HCT116 (cell line): Measurements from ENCODE around the gene PCGF2. TPM values are rescaled to one million over a fixed set of nuclear protein-coding genes. Genes with fewer than 3 reads are reported as not detected.

Source experiments
- ATAC-seq: fragments of 200-7000 bp; cut with Tn5 transposase; 2 replicates; pipeline ENCODE4 v1.9.1; 2020; ENCODE audit warnings: mild to moderate bottlenecking, moderate library complexity
- BruUV-seq: library from RNA; stranded (reverse); fragments of 400-500 nt; replicated peaks from 2 replicates; lab custom pipeline; 2021; lab: Mats Ljungman, UMichigan
- CTCF ChIA-PET: fragments of 300-600 bp; sonication (Branson Sonifier 250); formaldehyde crosslinking; loops from one replicate; lab custom pipeline; 2021; ENCODE audit warnings: antibody characterized with exemption; lab: Charles Lee
- POLR2A ChIA-PET: fragments of 300-600, 350-600 bp; sonication (Branson Sonifier 250); formaldehyde crosslinking; loops from one replicate; lab custom pipeline; 2021; ENCODE audit warnings: antibody characterized with exemption; lab: Charles Lee
- RAD21 ChIA-PET, 2 experiments: fragments of 300-600 bp; sonication (Branson Sonifier 250); formaldehyde crosslinking; loops; one replicate each; lab custom pipeline; 2023; ENCODE audit warnings: low total read pairs in 2 of 2; ENCODE audit not compliant: uncharacterized antibody in 2 of 2, unreplicated experiment in 2 of 2, low non-redundant PET in 1 of 2; lab: Charles Lee
- DNase-seq: peaks from one replicate; pipeline ENCODE4 v3.0.0-alpha.2; 2010; ENCODE audit warnings: low read depth, low spot score
- H2AFZ ChIP-seq: fragments of 200-600 bp; shearing (Covaris generic), sonication (generic); 2 replicates; pipeline ENCODE4 v1.6.1; 2017; ENCODE audit warnings: low read depth, mixed run types, mixed read lengths, antibody characterized with exemption, low read length; ENCODE audit not compliant: poor library complexity, severe bottlenecking
- H3K27ac ChIP-seq: 2 replicates; pipeline ENCODE4 v1.5.1; 2012; ENCODE audit warnings: low read depth, low read length
- H3K27me3 ChIP-seq: fragments of 200-600 bp; sonication (generic); 2 replicates; pipeline ENCODE4 v1.6.1; 2016; ENCODE audit warnings: mixed run types, low read length, mixed read lengths; ENCODE audit not compliant: insufficient read depth
- H3K36me3 ChIP-seq, 2 experiments: fragments of 200-500 bp in 1 of 2; fragments of 200-600 bp in 1 of 2; sonication (Bioruptor generic) in 1 of 2; sonication (generic) in 1 of 2; 2 replicates each; pipeline versions ENCODE4 v1.5.1 to v1.6.1; 2014 to 2016; ENCODE audit warnings: low read length in 2 of 2, inconsistent platforms in 1 of 2, mixed read lengths in 1 of 2, mixed run types in 1 of 2; ENCODE audit not compliant: insufficient read depth in 2 of 2, control insufficient read depth in 1 of 2
- H3K4me1 ChIP-seq, 2 experiments: fragments of 200-600 bp in 1 of 2; sonication (generic) in 1 of 2; 2 replicates each; pipeline versions ENCODE4 v1.5.1 to v1.6.1; 2012 to 2017; ENCODE audit warnings: low read length in 2 of 2, inconsistent platforms in 1 of 2, mild to moderate bottlenecking in 1 of 2, mixed read lengths in 1 of 2, mixed run types in 1 of 2, moderate library complexity in 1 of 2; ENCODE audit not compliant: insufficient read depth in 2 of 2, control insufficient read depth in 1 of 2
- H3K4me2 ChIP-seq: fragments of 200-600 bp; sonication (generic); 2 replicates; pipeline ENCODE4 v1.6.1; 2017; ENCODE audit warnings: mixed run types, low read length, mixed read lengths
- H3K4me3 ChIP-seq, 2 experiments: fragments of 200-600 bp in 1 of 2; sonication (generic) in 1 of 2; replicated peaks in 1 of 2; 2 replicates each; pipeline ENCODE4 v1.5.1; 2011 to 2016; ENCODE audit warnings: low read length in 2 of 2, control low read depth in 1 of 2, low read depth in 1 of 2, mild to moderate bottlenecking in 1 of 2, mixed read lengths in 1 of 2, mixed run types in 1 of 2
- H3K79me2 ChIP-seq: fragments of 200-600 bp; sonication (generic); 2 replicates; pipeline ENCODE4 v1.6.1; 2017; ENCODE audit warnings: mild to moderate bottlenecking, mixed run types, low read length, moderate library complexity, mixed read lengths; ENCODE audit not compliant: insufficient read depth
- H3K9ac ChIP-seq: fragments of 200-600 bp; sonication (generic); 2 replicates; pipeline ENCODE4 v1.6.1; 2016; ENCODE audit warnings: low read length, mixed read lengths
- H3K9me2 ChIP-seq: fragments of 200-600 bp; sonication (generic), shearing (Covaris generic); 2 replicates; pipeline ENCODE4 v1.6.1; 2017; ENCODE audit warnings: mixed run types, mild to moderate bottlenecking, moderate library complexity; ENCODE audit not compliant: insufficient read depth
- H3K9me3 ChIP-seq, 2 experiments: fragments of 200-500 bp in 1 of 2; fragments of 200-600 bp in 1 of 2; sonication (Bioruptor generic) in 1 of 2; sonication (generic) in 1 of 2; 2 replicates each; pipeline ENCODE4 v1.6.1; 2014 to 2017; ENCODE audit warnings: low read length in 2 of 2, mixed read lengths in 2 of 2, inconsistent platforms in 1 of 2, low read depth in 1 of 2, mild to moderate bottlenecking in 1 of 2, mixed run types in 1 of 2, moderate library complexity in 1 of 2; ENCODE audit not compliant: control insufficient read depth in 1 of 2, insufficient read depth in 1 of 2
- H4K20me1 ChIP-seq: fragments of 200-600 bp; sonication (generic), shearing (Covaris generic); 2 replicates; pipeline ENCODE4 v1.6.1; 2017; ENCODE audit warnings: mixed run types, mild to moderate bottlenecking, moderate library complexity; ENCODE audit not compliant: insufficient read depth
- CBX3 ChIP-seq: IDR thresholded peaks from 2 replicates; pipeline ENCODE4 v1.6.1; 2012; ENCODE audit warnings: low read depth
- EGR1 ChIP-seq: IDR thresholded peaks from 2 replicates; pipeline ENCODE4 v1.6.1; 2012; ENCODE audit warnings: low read depth
- ELF1 ChIP-seq: IDR thresholded peaks from 2 replicates; pipeline ENCODE4 v1.6.1; 2012; ENCODE audit warnings: low read depth, borderline replicate concordance
- EZH2 ChIP-seq: fragments of 200-600 bp; sonication (generic); IDR thresholded peaks from 2 replicates; pipeline ENCODE4 v1.6.1; 2017; ENCODE audit warnings: antibody characterized with exemption, mixed run types
- EZH2phosphoT487 ChIP-seq: fragments of 200-600 bp; IDR thresholded peaks from 2 replicates; pipeline ENCODE4 v1.6.1; 2018; ENCODE audit warnings: antibody characterized with exemption, borderline replicate concordance
- POLR2AphosphoS5 ChIP-seq: IDR thresholded peaks from 2 replicates; pipeline ENCODE4 v1.6.1; 2011; ENCODE audit warnings: mild to moderate bottlenecking, low read depth, low read length, moderate library complexity
- RAD21 ChIP-seq: IDR thresholded peaks from 2 replicates; pipeline ENCODE4 v1.6.1; 2012; ENCODE audit warnings: low read depth, mild to moderate bottlenecking
- SP1 ChIP-seq: IDR thresholded peaks from 2 replicates; pipeline ENCODE4 v1.6.1; 2012; ENCODE audit warnings: low read depth
- SRF ChIP-seq: IDR thresholded peaks from 2 replicates; pipeline ENCODE4 v1.6.1; 2012; ENCODE audit warnings: low read depth
- TCF7L2 ChIP-seq: IDR thresholded peaks from 2 replicates; pipeline ENCODE4 v1.7.0; 2011; ENCODE audit warnings: borderline replicate concordance, inconsistent platforms; ENCODE audit not compliant: insufficient read depth, insufficient read length; ENCODE audit errors: extremely low read depth
- YY1 ChIP-seq: IDR thresholded peaks from 2 replicates; pipeline ENCODE4 v1.6.1; 2011; ENCODE audit warnings: low read length, low read depth, moderate library complexity, mild to moderate bottlenecking; ENCODE audit not compliant: insufficient replicate concordance; ENCODE audit errors: extremely low read depth
- ZFX ChIP-seq: fragments of 450-650 bp; IDR thresholded peaks from 2 replicates; pipeline ENCODE4 v1.6.1; 2017
- intact Hi-C: fragments of 100-400 bp; cut with micrococcal nuclease; formaldehyde crosslinking; loops from 2 replicates; pipeline ENCODE4 v1.10.0; 2022
- total RNA-seq: library from RNA; stranded (reverse); gene quantifications from one replicate; pipeline ENCODE4 v1.2.1, GENCODE V29; 2021; ENCODE audit not compliant: unreplicated experiment
- TF ChIP-seq, protein P1 (sequence below): IDR thresholded peaks from 2 replicates; pipeline ENCODE4 v1.6.1; 2012; ENCODE audit warnings: low read depth
- TF ChIP-seq, protein P2 (sequence below): IDR thresholded peaks from 2 replicates; pipeline ENCODE4 v1.6.1; 2012
- TF ChIP-seq, protein P3 (sequence below): IDR thresholded peaks from 2 replicates; pipeline ENCODE4 v1.6.1; 2011; ENCODE audit warnings: mild to moderate bottlenecking, low read length, moderate library complexity; ENCODE audit not compliant: insufficient replicate concordance; ENCODE audit errors: extremely low read depth

PCGF2 gene
- total RNA-seq, 1 experiment from 2014 or later: 64.6 TPM

DNA sequence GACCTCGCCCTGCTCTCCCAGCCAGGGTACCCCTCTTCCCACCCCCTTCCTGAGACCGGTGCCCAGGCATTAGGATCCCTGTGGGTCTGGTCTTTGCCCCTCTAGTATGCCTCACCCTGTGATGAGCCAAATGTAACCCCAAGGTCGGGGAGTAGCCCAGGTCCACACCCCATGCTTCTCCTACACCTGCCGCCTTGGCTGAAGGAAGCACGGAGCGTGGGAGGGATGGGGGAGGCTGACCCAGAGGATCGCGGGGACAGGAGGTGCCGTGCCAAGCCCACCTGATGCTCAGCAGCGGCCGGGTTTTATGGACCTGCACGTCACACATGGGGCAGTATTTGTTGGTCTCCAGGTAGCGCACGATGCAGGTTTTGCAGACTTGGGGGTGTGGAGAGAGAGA is 8.8 kb downstream of the PCGF2 start:
- no peaks in the 10 kb centered on the region for H3K9me3 ChIP-seq
- peaks cover 41% of the 10 kb centered on the region for H3K79me2 ChIP-seq
- H3K36me3 ChIP-seq: peaks cover 19 to 30% of the 10 kb centered on the region in 2 experiments
- TF ChIP-seq EZH2phosphoT487: no peak
- no peak for TF ChIP-seq RAD21
- no peak for TF ChIP-seq ZFX
- no peak for TF ChIP-seq SRF
- TF ChIP-seq POLR2AphosphoS5: no peak
- H3K9me2 ChIP-seq: no peaks in the 10 kb centered on the region
- peaks cover 6 to 22% of the 10 kb centered on the region in 2 experiments; a peak in 3 of 4 replicates for H3K4me1 ChIP-seq
- ChIA-PET POLR2A (no interaction called here), CTCF (no interaction called here), RAD21 (no interaction called here)
- no TSS peak for BruUV-seq
- no peak for DNase-seq
- H3K27ac ChIP-seq: no peak overlapping the region
- H2AFZ ChIP-seq: no peak overlapping the region
- ATAC-seq: no peak
- intact Hi-C loops: loop anchor here (10.0 kb wide), 1 partner anchor 415 kb away; the partner anchor contains the start of gene PLXDC1
- H3K4me2 ChIP-seq: no peak overlapping the region
- no peaks in the 10 kb centered on the region for H4K20me1 ChIP-seq
- H3K9ac ChIP-seq: no peak overlapping the region
- H3K27me3 ChIP-seq: no peaks in the 10 kb centered on the region
- H3K4me3 ChIP-seq: no peak overlapping the region

DNA sequence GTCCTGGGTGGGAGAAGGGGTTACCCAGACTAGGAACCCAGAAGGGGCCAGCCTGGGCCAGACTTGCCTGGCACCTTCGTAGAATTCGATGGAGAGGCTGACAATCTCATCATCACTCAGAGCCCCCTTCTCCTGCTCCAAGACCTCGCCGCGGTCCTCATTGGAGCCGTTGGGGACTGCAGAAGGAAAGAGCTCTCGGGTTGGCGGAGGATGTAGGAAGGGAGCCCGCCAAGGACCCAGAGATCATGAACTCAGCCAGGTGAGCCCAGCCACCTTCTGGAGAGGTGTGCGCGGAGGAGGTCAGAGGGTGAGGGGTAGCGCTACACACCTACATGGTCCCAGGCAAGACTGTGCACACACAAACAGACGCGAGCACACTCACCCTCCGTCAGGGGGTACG is 9.4 kb downstream of the PCGF2 start:
- Histone ChIP-seq H3K79me2 (peaks cover 39% of the 10 kb centered on the region), H3K4me2 (no peak overlapping the region), H3K27ac (no peak overlapping the region), H3K36me3 (peaks cover 19 to 35% of the 10 kb centered on the region in 2 experiments), H3K9me3 (no peaks in the 10 kb centered on the region), H3K9ac (no peak overlapping the region), H3K27me3 (no peaks in the 10 kb centered on the region), H3K4me1 (peaks cover 3 to 23% of the 10 kb centered on the region in 2 experiments; a peak in 3 of 4 replicates), H3K9me2 (no peaks in the 10 kb centered on the region), H2AFZ (no peak overlapping the region), H3K4me3 (no peak overlapping the region), H4K20me1 (no peaks in the 10 kb centered on the region)
- no peak for DNase-seq
- ATAC-seq: no peak
- POLR2A ChIA-PET: no interaction called here
- RAD21 ChIA-PET: no interaction called here
- intact Hi-C loops: loop anchor here (10.0 kb wide), 1 partner anchor 416 kb away; the partner anchor contains the start of gene PLXDC1
- BruUV-seq: no TSS peak
- CTCF ChIA-PET: no interaction called here
- TF ChIP-seq ELF1 (no peak), SRF (no peak), SP1 (no peak), EZH2 (no peak), CBX3 (no peak), RAD21 (no peak), EZH2phosphoT487 (no peak), TCF7L2 (no peak), POLR2AphosphoS5 (no peak), YY1 (no peak), EGR1 (no peak)
- TF ChIP-seq, protein P1, sequence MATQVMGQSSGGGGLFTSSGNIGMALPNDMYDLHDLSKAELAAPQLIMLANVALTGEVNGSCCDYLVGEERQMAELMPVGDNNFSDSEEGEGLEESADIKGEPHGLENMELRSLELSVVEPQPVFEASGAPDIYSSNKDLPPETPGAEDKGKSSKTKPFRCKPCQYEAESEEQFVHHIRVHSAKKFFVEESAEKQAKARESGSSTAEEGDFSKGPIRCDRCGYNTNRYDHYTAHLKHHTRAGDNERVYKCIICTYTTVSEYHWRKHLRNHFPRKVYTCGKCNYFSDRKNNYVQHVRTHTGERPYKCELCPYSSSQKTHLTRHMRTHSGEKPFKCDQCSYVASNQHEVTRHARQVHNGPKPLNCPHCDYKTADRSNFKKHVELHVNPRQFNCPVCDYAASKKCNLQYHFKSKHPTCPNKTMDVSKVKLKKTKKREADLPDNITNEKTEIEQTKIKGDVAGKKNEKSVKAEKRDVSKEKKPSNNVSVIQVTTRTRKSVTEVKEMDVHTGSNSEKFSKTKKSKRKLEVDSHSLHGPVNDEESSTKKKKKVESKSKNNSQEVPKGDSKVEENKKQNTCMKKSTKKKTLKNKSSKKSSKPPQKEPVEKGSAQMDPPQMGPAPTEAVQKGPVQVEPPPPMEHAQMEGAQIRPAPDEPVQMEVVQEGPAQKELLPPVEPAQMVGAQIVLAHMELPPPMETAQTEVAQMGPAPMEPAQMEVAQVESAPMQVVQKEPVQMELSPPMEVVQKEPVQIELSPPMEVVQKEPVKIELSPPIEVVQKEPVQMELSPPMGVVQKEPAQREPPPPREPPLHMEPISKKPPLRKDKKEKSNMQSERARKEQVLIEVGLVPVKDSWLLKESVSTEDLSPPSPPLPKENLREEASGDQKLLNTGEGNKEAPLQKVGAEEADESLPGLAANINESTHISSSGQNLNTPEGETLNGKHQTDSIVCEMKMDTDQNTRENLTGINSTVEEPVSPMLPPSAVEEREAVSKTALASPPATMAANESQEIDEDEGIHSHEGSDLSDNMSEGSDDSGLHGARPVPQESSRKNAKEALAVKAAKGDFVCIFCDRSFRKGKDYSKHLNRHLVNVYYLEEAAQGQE: no peak
- TF ChIP-seq, protein P2, sequence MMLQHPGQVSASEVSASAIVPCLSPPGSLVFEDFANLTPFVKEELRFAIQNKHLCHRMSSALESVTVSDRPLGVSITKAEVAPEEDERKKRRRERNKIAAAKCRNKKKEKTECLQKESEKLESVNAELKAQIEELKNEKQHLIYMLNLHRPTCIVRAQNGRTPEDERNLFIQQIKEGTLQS: no peak
- TF ChIP-seq, protein P3, sequence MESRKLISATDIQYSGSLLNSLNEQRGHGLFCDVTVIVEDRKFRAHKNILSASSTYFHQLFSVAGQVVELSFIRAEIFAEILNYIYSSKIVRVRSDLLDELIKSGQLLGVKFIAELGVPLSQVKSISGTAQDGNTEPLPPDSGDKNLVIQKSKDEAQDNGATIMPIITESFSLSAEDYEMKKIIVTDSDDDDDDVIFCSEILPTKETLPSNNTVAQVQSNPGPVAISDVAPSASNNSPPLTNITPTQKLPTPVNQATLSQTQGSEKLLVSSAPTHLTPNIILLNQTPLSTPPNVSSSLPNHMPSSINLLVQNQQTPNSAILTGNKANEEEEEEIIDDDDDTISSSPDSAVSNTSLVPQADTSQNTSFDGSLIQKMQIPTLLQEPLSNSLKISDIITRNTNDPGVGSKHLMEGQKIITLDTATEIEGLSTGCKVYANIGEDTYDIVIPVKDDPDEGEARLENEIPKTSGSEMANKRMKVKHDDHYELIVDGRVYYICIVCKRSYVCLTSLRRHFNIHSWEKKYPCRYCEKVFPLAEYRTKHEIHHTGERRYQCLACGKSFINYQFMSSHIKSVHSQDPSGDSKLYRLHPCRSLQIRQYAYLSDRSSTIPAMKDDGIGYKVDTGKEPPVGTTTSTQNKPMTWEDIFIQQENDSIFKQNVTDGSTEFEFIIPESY: no peak
